HG03064 (cell line): Measurements from ENCODE around the gene EFNA1.
"Not testable (repeated sequence)": the region's sequence is repeated elsewhere in the genome, so short reads cannot be mapped to it uniquely, and the experiment has no call there.

Source experiments
- ATAC-seq: cut with Tn5 transposase; IDR thresholded peaks from one replicate; pipeline ENCODE4 v1.9.1; 2021; ENCODE audit warnings: low read depth; ENCODE audit not compliant: unreplicated experiment

Gene EFNA1

GRCh38 chr1:155139895-155140629, 12.4 kb downstream of the EFNA1 start, which contains the start of gene DPM3:
TSS of gene DPM3 (minus strand) at chr1:155140531. CDS start at chr1:155140240, 291 bp downstream.
- peak; percentile 48 for ATAC-seq

- ATAC-seq, result no peak
Observed at GRCh38 chr1:155140630-155140953, 12.9 kb downstream of the EFNA1 start.

- no peak for ATAC-seq
Observed at GRCh38 chr1:155141749-155142148, 14.1 kb downstream of the EFNA1 start.

- ATAC-seq, result no peak
Observed at GRCh38 chr1:155145491-155145890, 17.8 kb downstream of the EFNA1 start.

- ATAC-seq, result not testable (repeated sequence)
Observed at GRCh38 chr1:155155996-155156643, 28.4 kb downstream of the EFNA1 start.

- ATAC-seq, result no peak
Observed at GRCh38 chr1:155158991-155159390, 31.3 kb downstream of the EFNA1 start.

- no peak for ATAC-seq
Observed at GRCh38 chr1:155160128-155160527, 32.5 kb downstream of the EFNA1 start.

- not testable (repeated sequence) for ATAC-seq
Observed at GRCh38 chr1:155162631-155163030, 35.0 kb downstream of the EFNA1 start.

- not testable (repeated sequence) for ATAC-seq
Observed at GRCh38 chr1:155163785-155164184, 36.1 kb downstream of the EFNA1 start.

- ATAC-seq, result not testable (repeated sequence)
Observed at GRCh38 chr1:155164625-155165024, 36.9 kb downstream of the EFNA1 start.

- no peak for ATAC-seq
Observed at GRCh38 chr1:155166051-155166470, 38.4 kb downstream of the EFNA1 start.

GRCh38 chr1:155166471-155167165, 38.9 kb downstream of the EFNA1 start:
- no peak for ATAC-seq

- no peak for ATAC-seq
Observed at GRCh38 chr1:155167166-155168104, 39.8 kb downstream of the EFNA1 start.

GRCh38 chr1:155168105-155168445, 40.4 kb downstream of the EFNA1 start:
- ATAC-seq, result not testable (repeated sequence)

- ATAC-seq, result no peak
Observed at GRCh38 chr1:155168456-155169210, 41.0 kb downstream of the EFNA1 start.

- ATAC-seq, result no peak
Observed at GRCh38 chr1:155169541-155169940, 41.9 kb downstream of the EFNA1 start.

GRCh38 chr1:155170101-155170785, 42.6 kb downstream of the EFNA1 start:
- no peak for ATAC-seq

- no peak for ATAC-seq
Observed at GRCh38 chr1:155170806-155171205, 43.1 kb downstream of the EFNA1 start.
